Right renal pelvis (tissue), 4 donors: ENCODE results near the gene NRSN1. TPM values are rescaled to one million over a fixed set of nuclear protein-coding genes. Genes with fewer than 3 reads are reported as not detected.
"Not testable (repeated sequence)": the region's sequence is repeated elsewhere in the genome, so short reads cannot be mapped to it uniquely, and the experiment has no call there.

ENCODE experiments used
- DNase-seq, 4 donors: peaks; one replicate each; pipeline ENCODE4 v3.0.0-alpha.2; 2013; ENCODE audit warnings: low read depth in 4 of 4, low spot score in 3 of 4, missing footprints in 1 of 4
- polyA plus RNA-seq, 4 donors: library from polyadenylated mRNA; unstranded; fragments of 120-200 nt; gene quantifications; one replicate each; pipeline ENCODE4 v1.2.1, GENCODE V29; 2013; ENCODE audit not compliant: insufficient read length in 4 of 4

The NRSN1 gene
- polyA plus RNA-seq, 4 donors = 0.43 to 0.70 (median 0.59) TPM

DNA sequence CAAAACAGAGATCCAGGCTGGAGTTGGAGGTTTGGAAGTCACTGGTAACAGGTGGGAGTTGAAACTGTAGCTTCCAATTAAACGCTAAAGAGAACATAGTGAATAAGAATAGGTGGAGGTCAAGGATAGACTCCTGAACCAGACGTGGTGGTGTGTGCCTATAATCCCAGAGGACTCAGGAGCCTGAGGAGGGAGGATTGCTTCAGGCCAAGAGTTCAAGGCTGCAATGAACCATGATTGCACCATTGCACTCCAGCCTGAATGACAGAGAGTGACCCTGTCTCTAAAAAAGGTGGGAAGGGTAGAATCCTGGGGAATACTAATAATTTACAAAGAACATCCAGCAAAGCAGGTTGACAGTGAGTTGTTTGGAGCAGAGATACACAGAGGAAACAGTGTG is 13.6 kb downstream of the NRSN1 start:
- no peak for DNase-seq

DNA sequence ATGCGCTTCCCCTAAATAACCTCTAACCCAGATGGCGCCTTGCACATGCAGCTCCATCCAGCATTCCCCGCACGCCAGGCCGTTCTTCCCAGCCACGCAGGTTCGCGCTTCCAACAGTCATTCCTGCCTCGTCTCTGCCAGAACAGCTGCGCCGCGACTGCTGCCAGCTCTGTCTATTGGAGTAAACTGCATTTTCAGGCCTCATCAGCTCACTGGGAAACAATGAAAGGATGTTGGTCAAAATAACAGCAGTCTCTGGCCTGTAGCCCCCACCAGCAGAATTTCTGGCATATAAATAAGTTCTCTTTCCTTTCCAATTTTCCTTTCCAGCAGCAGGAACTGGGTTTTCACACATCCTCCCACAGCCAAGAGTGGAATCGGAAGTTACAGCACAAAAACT is 14.6 kb downstream of the NRSN1 start:
- DNase-seq = no peak

DNA sequence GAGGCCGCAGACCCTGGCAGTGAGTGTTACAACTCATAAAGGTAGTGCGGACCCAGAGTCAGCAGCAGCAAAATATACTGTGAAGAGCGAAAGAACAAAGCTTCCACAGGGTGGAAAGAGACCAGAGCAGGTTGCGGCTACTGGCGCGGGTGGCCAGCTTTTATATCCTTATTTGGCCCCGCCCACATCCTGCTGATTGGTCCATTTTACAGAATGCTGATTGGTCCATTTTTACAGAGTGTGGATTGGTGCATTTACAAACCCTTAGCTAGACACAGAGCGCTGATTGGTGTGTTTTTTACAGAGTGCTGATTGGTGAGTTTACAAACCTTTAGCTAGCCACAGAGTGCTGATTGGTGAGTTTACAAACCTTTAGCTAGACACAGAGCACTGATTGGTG is 16.7 kb downstream of the NRSN1 start:
- DNase-seq = not testable (repeated sequence)

DNA sequence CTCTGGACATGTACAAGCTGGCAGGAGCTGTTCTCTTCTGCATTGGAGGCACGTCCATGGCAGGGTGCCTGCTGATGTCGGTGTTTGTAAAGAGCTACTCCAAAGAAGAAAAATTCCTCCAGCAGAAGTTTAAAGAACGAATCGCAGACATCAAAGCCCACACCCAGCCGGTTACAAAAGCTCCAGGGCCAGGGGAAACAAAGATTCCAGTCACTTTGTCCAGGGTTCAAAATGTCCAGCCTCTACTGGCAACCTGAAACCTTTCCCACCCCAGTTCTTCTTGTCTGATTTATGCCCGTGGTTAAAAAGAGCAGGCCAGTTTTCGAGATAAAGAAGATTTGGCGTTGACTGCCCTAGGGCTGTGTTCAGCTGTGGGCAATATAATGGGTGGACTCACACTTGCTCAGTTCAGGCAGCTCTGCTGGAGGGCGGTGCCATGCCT is 19.7 kb downstream of the NRSN1 start:
- no peak for DNase-seq

DNA sequence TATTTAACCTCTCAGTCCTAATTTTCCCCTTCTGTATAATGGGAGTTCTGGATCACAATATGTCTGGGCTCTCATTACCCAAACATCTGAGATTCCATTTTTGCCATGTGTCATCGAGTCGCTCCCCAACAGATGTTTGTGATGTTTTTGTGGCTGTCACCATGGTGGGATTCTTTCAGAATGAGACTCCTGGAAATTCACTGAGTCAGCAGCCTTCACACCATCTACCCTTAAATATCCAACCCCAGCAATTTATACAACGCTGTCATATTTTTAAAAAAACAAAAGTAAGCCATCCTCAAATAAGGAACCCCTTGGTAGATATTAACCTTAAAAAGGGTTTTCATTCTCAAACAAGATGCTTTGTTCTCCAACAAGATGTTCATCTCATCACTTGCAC is 20.9 kb downstream of the NRSN1 start:
- no peak for DNase-seq

DNA sequence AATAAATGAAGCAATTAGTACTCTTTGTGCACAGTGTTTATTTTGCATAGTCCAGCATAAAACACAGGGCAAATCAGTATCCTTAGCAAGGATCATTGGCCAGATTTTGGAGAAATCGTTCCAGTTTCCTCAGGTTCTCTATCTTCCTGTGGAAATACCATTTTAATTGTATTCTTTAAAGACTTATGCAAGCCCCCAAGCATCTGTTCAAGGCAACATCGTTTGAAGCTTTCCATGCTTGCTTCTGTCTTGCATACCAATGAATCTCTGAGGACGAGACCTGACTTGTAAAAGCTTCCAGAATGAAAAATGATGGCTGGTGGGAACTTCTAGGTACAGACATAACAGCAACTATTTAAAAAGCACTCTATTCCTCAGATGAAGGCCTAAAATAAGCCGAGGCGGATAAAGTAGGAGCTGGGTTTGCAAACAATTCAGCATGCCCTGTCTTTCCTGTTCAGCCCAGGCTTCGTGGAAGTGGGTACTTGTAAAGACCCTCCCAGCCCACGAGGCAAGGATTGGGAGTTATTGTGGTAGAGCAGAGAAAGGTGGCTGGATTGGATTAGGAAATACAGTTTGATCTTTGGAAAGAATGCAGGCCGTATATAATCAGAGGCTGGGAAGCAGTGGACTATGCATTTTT is 21.6 kb downstream of the NRSN1 start:
- DNase-seq = no peak

DNA sequence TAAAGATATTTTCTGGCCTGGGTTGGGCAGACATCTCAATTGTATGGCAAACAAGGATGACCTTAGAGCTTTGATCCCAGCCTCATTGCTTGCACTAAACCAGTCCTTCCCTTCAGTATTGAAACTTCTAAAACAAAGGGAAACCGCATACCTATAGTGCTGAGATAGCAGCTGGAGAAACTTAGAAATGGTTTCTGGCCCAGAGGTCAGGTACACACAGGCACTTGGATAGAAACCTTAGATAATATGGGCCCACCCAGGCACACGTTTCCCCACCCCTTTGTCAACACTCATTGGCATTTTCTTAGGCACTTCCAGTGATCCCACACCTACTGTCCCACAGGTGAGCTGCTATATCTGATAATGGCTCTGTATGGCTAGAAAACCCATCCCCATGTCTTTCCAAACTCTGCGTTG is 22.1 kb downstream of the NRSN1 start:
- DNase-seq = no peak

DNA sequence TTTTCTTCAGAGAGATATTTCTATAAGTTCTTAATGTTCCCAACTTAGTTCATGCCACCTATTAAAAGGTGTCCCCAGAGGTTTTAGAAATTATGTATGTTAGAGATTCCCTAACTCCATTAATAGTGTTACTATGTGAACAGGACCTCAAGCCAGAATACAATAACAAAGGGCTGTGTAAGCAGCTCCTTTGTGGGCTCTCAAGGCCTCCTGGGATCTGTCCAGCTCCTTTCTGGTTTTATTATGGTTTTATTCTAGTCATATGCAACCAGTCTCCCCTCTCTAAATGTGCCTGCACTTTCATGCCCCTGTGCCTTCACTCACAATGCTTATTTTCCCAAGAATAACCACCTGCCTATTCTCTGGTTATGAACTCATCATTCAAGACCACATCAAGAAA is 22.7 kb downstream of the NRSN1 start:
- DNase-seq = no peak

DNA sequence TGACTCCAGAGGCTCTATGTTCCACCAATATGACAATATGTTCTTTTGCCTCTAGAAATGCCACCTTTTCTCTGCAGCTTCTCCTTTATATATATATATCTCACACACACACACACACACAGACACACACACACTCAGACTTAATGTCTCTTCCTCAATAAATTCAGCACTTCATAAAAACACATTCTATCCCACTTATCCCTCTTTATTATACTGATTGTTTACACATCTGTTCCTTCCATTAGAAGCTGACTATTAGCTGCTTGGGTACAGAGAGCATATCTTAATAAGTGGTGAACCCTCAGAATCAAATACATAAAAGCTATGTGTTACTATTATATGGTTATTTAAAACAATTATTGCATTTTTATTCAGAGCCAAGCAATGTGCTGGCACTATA is 23.3 kb downstream of the NRSN1 start:
- no peak for DNase-seq

DNA sequence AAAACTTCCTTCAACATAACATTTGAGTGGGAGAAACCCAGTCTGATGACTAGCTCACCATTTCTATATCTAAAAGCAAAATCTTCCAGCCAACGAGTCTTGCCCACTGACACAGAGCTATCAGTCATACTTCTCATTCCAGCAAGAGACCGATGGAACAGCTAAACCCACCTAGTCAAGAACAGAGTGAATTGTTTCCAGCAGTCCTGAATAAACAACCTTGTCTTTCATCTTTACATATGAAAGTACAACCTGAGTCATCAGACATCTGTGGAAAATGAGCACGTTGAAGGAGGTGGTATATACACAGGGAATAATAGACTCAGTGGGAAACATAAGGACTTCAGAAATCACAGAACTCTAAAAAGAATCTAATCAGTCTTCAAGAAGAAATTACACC is 23.8 kb downstream of the NRSN1 start:
- DNase-seq = no peak

DNA sequence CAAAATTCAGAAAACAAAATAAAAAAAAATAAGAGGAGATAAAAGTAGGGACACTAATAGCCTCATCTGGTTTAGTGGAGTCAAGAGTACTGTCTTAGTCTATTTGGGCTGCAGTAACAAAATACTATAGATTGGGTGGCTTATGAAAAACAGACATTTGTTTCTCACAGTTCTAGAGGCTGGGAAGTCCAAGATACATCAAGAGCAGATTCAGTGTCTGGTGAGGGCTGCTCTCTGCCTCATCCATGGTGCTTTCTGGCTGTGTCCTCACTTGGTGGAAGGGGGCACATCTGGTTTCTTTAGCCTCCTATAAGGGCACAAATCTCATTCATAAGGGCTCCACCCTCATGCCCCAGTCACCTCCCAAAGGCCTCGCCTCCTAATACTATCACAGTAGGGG is 26.0 kb downstream of the NRSN1 start:
- no peak for DNase-seq

DNA sequence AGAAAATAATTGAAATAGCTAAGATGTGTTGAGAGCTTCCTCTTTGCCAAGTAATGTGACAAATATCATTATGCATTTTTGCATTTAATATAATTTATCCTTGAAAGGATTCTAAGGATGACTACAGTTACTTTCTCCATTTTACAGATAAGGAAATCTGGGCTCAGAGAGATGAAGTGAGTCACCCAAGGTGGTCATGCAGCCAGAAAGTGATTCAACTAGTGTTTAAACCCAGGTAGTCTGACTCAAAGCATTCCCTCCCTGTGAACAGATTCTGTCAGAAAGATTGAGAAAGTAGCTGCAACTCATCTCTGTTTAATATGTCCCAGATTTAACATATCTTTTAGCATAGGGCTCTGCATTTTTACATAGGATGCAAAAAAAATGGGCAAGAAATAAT is 28.1 kb downstream of the NRSN1 start:
- DNase-seq = no peak

DNA sequence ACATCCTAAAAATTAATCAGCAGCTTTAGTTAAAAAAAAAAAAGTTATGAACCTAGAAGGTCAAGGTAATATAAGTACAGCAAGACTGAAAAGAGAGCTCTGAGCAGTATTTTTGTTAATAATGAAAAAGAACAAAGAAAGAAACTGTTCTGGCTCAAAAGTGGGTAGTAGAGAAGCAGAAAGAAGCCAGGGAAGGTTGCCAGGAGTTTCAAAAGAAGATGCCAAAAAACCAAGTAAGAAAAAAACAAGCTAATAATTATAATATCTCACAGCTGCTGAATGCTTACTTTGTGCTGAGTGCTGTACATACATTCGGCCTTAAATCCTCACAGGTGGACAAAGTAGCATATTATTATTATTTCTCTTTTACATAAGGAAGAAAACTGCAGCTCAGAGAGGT is 31.9 kb downstream of the NRSN1 start:
- DNase-seq = no peak

DNA sequence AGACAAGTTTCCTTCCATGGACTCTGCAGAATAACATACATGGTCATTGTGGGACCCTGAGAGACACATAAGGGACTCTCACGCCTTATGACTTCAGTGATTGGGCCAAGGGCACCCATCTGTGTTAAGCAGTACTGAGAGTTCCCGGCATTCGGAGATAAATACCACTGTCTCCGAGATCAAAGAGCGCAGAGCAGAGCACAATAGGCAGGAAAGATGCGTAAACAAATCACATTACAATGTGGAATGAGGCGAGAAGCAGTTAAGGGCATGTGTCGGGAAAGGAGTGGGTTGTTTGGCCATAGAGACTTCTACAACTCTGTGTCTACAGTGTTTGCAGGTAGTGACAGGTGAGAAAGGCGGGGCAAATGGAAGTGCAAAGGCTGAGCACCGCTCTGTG is 57.6 kb downstream of the NRSN1 start:
- DNase-seq = no peak

DNA sequence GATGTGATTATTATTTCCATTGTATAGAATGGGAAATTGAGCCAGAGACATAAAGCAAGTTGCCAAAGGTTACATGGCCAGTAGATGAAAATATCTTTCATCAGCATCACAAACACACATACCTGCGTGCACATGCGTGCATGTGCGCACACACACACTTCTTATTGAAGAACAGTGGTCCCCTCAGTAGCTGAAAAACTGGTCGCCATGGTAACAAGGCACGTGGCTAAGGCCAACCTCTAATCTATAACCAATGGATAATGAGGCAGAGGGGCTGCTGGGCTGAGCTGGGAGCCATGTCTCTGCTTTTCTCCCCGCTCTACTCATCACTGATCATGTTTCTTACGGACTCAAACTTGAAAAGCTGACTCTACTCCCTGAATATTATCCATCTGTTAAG is 60.3 kb downstream of the NRSN1 start:
- DNase-seq = no peak

DNA sequence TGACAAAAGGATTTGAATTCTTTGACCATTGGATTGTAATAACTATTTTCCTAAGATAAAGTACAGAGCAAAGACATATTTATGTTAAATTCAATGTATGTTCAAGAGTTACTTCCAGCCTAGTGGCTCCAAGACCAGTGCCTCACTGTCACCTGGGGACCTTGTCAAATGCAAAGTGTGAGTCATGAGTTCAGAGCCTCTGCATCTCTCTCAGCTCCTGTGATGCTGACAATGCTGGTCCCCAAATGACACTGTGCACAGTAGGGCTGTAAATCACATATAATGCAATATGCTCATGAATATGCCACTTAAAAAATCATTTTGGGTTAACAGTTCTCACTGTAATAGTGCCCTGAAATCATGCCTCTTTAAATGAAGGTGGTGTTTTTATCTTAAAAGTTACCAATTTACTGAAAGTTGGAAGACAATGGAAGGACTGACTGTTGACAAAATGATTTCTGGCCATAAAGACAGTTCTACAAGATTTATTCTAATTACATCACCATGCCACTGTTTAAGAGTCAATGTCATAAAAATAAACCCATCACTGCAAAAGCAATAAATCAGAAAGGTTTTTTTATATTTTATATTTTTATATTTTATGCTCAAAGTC is 62.1 kb downstream of the NRSN1 start:
- DNase-seq = no peak

DNA sequence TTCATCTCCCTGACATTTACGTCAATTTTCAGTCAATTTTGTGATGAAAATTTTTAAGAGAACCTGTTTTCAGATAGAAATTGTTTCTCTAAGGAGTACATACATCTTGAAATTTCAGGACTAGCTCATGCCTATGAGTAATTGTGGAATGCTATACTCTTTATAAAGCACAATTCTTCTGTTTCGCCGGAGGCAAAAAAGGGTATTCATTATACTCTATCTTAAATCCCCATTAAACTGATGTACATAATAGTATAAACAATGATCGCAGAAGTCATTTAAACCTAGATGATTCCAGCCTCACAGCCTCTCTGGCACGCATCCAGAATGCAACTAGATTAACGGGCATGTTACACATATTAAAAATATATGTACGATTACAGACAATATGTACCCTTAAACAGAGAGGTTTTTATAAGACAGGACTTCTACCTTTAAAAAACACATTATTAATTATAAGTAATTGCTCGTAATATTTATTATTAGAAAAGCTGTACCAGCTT is 62.6 kb downstream of the NRSN1 start:
- no peak for DNase-seq

DNA sequence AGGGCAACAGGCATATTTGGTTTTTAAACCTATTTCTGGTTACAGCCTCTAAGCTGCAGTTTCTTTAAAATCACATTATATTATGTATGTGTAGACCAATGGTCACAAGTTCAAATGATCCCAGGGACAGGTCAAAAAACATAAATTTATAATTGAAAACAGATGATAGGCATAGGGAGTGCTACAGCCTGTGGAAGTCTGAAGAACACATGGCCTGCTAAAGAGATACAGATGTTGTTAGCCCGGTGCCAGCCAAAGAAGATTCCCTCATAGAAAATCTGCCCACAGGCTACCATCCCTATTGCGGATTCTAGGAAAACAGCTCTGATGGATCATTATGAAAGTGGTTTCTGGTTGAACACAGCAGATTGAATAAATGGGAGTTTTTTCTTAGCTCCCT is 65.3 kb downstream of the NRSN1 start:
- DNase-seq = no peak

DNA sequence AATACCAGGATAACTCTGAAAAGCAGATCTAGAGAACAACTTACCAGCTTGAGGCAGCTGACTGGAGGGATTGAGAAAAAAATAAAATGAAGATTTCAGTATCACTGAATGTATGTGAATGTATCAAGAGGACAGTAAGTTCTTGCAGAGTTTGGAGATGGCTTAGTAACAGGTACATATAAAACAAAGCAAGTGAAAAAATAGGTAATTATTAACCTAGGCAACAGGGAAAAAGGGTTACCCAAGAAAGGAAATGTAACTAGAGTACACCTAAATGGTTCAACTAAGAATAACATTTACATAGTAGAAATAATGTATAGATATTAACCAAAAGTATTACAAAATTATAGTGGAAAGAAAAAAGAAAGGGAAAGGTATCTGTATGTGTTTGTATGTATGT is 67.3 kb downstream of the NRSN1 start:
- DNase-seq = no peak

DNA sequence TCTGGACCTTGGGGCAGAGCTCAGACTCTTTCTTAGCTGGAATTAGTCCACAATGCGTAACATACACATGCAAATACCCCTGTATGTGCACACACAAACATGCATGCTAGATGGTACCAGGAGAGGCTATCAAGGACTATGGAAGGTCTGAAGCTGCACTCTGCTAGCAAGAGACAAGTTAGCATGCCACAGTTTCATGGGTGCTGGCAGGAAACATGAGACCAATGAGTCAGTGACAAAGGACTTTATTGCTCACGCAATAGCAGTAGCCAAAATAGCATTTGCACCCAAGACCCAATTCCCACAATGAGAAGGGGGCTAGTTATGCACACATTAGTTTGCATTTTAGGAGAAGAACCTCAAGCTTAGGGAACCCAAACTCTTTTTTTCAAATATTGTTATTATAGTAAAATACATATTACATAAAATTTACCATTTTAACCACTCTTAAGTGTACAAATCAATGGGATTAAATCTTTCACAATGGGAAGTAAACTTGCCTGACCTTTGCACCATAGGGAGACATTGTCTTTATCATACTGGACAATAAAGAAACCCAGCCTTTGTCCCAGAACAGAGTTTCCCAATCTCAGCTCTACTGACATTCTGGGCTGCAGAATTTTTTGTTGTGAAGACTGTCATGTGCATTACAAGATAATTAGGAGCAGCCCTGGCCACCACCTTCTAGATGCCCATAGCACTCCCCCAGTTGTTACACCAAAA is 69.1 kb downstream of the NRSN1 start:
- no peak for DNase-seq

DNA sequence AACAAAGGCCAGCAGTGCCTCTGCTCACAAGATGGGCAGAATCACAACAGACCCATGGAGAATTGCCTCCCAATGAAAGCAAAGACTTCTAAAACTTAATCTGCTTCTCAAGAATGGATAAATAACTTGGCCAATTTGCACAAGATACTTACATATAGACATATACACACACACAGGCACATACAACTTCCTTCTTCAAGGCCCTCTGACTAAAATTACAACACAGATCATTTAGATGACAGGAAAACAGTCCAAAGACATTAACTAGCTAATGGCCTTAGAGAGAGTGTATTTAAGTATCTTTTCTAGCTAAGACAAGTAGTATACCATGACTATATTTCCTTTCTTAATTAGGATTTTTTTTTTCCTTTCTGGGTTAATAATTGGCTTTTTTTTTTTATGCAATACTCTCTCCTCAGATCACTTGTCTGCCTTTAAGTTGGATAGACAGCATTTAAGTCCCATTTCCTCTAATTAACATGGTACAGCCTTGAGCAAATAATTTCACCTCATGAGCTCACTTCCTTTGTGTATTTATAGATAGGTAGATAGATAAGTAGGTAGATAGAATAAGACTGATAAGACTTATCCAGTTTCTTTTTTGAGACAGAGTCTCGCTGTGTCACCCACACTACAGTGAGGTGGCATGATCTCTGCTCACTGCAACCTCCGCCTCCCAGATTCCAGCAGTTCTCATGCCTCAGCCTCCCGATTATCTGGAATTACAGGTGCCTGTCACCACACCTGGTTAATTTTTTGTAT is 70.0 kb downstream of the NRSN1 start:
- no peak for DNase-seq
